GM19438 (cell line): ENCODE results near the gene SCAMP2.
"Not testable (repeated sequence)": the region's sequence is repeated elsewhere in the genome, so short reads cannot be mapped to it uniquely, and the experiment has no call there.

ENCODE experiments used
- ATAC-seq: cut with Tn5 transposase; IDR thresholded peaks from one replicate; pipeline ENCODE4 v1.9.1; 2021; ENCODE audit warnings: low read depth; ENCODE audit not compliant: unreplicated experiment

Gene SCAMP2

DNA sequence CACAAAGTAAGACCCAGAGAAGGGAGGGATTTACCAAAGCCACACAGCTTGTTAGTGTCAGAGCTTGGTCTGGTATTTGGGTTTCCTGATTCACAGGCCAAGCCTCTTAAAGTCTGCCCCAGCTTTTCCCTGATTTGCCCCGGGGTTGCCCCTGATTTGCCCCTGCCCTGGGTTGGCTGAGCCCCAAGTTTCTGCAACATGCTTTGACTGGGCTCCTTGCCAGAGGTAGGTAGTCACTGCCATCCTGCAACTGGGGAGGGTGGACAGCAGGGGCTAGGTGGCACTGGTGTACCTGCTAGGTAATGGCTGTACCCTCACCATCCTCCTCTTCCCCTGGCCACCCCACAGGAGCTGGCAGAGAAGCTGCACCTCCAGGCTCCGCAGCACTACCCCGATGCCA lies 19.1 kb upstream of the SCAMP2 start:
- ATAC-seq: no peak

DNA sequence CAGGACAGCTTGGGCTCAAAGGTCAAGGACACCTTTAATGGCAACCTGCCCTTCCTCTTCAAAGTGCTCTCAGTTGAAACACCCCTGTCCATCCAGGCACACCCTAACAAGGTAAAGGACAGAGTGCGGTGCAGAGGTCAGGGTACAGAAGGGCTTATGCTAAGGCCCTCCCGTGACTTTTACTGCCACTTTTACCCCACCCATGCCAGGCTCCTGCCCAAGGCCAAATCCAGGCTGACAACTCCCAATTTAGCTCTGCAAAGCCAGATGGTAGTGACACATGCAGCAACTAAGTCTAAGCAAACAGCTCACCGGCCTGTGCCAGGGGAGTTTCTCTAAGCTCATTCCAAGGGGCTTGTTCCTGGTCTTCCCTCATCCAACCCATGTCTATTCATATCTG lies 18.3 kb upstream of the SCAMP2 start:
- no peak for ATAC-seq

DNA sequence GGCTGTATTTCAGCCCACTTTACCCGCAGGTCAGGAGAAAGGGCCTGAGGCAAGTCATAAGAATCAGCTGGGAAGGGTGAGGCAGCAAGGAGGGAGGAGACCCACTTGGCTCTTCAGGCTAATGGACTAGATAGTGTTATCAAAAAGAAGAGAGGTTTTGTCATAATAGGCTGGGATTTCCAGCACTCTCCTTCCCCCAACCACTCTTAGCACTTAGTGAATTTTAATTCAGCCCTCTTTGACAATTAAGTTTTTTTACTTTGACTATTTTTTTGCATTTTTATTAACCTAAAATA lies 17.4 kb upstream of the SCAMP2 start:
- ATAC-seq: no peak

DNA sequence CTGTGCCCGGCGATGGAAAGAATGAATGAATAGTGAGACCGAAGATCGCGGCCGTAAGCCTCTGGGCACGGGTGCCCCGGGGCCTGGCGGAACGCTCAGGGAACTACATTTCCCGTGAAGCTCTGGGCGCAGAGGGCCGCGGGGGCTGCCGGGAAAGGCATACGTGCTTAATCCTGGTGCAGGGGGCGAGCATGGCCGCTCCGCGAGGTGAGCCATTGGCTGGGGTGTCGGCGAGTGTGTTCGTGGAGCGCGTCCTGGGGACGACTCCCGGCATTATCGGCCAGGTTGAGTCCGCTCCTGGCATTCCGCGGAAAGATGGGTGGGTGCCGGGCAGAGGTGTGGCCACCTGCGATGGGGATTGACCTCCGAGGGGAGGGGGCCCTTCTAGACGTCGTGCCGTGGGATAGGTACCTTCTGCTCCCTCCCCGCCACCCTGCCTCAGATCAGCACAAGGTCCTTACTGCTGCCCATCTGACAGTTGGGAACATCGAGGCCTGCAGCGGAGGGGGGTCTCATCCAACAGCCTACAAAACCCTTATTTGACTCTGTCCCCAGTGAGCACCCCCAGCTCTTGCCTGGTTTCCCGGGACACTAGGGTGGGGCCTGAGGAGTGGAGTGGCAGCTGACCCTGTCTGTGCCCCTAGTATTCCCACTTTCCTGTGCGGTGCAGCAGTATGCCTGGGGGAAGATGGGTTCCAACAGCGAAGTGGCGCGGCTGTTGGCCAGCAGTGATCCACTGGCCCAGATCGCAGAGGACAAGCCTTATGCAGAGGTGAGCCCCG lies 16.9 kb upstream of the SCAMP2 start, which contains the start of gene MPI:
TSS of gene MPI (plus strand) at position 160 of the 782 bp plus-strand sequence. CDS start at position 192, 32 bp downstream.
- peak; percentile 82 for ATAC-seq

DNA sequence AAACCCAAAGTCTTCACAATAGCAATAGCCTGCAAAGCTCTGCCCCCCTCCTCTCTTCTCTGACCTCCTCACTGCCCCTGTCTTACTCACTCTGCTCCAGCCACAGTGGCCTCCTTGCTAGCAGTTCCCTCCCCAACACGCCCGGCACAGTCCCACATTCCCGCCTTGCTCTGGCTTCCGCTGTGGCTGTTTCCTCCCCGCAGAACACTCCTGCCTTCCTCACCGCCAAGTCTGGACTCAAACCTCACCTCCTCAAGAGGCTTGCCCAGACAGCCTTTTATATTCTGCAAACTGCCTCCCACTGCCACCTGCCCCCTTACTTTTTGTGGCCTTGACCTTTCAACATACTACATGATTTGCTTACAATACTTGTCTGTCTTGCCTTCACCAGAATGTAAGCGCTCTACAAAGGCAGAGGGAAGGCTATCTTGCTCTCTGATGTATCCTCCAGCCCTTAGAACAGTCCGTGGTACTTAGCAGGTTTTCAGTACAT lies 16.3 kb upstream of the SCAMP2 start:
- ATAC-seq: peak; percentile 25

- ATAC-seq: no peak
Observed at GRCh38 chr15:74888716-74889115, 15.6 kb upstream of the SCAMP2 start.

DNA sequence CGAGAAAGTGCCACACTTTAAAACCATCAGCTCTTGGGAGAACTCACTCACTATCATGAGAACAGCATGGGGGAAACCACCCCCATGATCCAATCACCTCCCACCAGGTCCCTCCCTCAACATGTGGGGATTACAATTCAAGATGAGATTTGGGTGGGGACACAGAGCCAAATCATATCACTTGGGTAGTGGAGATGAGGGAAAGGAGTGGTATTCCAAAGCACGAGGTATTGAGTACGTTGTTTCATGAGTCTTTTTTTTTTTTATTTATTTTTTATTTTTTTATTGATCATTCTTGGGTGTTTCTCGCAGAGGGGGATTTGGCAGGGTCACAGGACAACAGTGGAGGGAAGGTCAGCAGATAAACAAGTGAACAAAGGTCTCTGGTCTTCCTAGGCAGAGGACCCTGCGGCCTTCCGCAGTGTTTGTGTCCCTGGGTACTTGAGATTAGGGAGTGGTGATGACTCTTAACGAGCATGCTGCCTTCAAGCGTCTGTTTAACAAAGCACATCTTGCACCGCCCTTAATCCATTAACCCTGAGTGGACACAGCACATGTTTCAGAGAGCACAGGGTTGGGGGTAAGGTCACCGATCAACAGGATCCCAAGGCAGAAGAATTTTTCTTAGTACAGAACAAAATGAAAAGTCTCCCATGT lies 14.5 kb upstream of the SCAMP2 start:
- not testable (repeated sequence) for ATAC-seq

DNA sequence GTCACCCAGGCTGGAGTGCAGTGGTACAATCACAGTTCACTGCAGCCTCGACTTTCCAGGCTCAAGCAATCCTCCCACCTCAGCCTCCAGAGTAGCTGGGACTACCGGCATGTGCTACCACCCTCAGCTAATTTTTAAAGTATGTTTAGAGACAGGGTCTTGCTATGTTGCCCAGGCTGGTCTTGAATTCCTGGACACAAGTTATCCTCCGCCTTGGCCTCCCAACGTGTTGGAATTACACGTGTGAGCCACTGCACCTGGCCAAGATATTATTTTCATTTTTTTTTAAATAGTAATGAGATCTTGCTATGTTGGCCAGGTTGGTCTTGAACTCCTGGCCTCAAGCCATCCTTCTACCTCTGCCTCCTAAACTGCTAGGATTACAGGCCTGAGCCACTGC lies 12.3 kb upstream of the SCAMP2 start:
- no peak for ATAC-seq

- ATAC-seq: no peak
Observed at GRCh38 chr15:74884428-74885223, 11.5 kb upstream of the SCAMP2 start.

DNA sequence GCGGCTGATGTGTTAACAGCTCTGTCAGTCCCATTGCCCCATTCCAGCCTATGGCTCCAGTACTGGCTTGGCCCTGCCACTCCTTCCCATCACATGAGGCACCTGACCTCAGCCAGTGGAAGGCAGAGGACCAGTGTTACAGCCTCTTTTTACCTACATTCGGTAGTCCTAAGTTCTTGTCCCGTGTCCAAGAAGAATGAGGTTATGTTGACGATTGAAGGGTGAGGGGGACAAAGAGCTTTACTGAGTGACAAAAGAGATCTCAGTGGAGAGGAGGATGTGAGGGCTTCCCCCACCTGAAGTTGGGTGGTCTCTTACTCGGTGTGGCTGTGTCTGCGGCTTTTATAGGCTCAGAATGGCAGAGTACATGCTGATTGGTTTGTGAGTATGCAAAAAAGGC lies 9.4 kb upstream of the SCAMP2 start:
- no peak for ATAC-seq

GRCh38 chr15:74878273-74878672 lies 5.1 kb upstream of the SCAMP2 start:
- no peak for ATAC-seq

- no peak for ATAC-seq
Observed at GRCh38 chr15:74873756-74874424, 725 bp upstream of the SCAMP2 start.

GRCh38 chr15:74872702-74873035 lies 496 bp downstream of the SCAMP2 start:
- no peak for ATAC-seq

DNA sequence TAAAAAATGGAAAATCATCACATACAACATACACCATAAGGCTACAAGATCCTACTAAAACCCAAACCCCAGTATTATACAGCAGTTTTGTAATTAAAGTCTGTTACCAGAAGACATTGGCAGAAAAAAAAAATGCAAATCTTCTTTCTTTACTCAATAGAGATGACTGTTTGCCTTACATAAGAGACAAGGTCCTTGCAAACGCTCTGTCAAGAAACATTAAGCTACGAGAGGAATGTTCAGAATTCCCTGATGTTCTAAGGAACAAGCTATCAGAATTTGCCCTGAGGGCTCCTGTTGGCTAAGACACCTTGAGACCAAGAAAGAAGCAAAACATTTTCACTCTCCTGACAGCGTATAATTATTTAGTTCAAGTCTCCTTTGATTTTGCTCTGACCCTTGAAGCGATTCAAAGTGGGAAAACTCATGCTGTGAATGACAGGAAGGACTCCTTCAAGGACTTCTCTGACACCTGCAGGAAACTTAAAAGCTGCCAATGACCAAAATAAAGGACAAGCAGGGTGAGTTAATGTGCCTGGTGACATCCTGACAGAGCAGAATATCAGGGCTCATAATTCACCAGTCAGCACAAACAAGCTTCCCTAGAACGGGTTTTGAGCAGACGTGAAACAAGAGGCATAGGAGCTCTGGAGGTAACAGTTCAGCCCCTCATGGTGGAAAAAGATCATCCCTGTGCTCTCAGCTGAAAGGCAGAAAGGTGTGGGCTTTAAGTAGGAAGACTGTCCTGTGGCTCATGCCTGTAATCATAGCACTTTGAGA lies 2.5 kb downstream of the SCAMP2 start:
- no peak for ATAC-seq

GRCh38 chr15:74869726-74870407 lies 3.3 kb downstream of the SCAMP2 start:
- peak; percentile 47 for ATAC-seq

- ATAC-seq: no peak
Observed at GRCh38 chr15:74869372-74869725, 3.8 kb downstream of the SCAMP2 start.

DNA sequence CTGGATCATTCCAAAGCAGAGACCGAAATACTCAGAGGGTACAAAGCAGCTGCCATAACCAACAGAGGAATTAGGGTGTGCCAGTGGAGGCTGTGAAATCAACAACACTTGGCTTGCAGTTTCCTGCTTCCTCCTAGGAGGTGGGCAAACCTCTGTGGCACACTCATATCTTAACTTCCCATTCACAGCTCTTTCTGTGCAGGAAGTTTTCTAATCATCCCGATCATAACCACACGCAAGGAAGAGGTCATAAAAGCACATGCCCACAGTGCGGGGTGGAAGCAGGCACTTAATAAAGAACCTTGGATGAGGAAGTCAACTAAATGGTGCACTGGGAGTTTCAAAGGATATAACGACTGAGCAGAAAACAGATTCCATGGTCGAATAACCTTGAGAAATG lies 5.1 kb downstream of the SCAMP2 start:
- ATAC-seq: no peak

- no peak for ATAC-seq
Observed at GRCh38 chr15:74867466-74868038, 5.6 kb downstream of the SCAMP2 start.

DNA sequence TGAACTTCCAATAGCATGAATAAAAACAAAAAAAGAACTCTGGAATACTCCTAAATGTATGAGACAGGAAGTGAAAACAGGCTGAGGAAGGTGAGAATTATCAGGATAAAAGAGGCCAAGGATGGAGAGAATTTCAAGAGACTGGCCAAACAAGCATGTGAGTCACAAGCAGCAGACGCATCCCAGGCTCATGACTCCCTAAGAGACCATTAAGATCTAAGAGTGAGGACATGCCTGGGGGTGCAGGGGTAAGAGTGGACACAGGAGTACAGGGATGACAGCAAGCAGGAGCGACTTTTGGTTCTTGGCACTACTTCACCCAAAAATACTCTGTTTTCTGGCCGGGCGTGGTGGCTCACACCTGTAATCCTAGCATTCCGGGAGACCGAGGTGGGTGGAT lies 7.1 kb downstream of the SCAMP2 start:
- ATAC-seq: no peak
